MM.1S (cell line): ENCODE data around the gene FOXB2.

Experiments
- CTCF ChIP-seq: fragments of 300-600 bp; sonication (generic); IDR thresholded peaks from 2 replicates; pipeline ENCODE4 v1.5.1; 2016; ENCODE audit warnings: antibody characterized with exemption, low read length, mixed read lengths
- EZH2 ChIP-seq: fragments of 300-600 bp; sonication (generic); optimal IDR thresholded peaks from 2 replicates; pipeline ENCODE3; 2017; ENCODE audit warnings: low read depth, mild to moderate bottlenecking, antibody characterized with exemption, low read length, mixed read lengths
- EZH2phosphoT487 ChIP-seq: fragments of 300-600 bp; sonication (generic); IDR thresholded peaks from 2 replicates; pipeline ENCODE4 v1.6.1; 2018; ENCODE audit warnings: antibody characterized with exemption, low read length

- TF ChIP-seq CTCF (no peak), EZH2 (no peak), EZH2phosphoT487 (no peak)
These were observed 44.3 kb downstream of the FOXB2 start for GRCh38 chr9:77063645-77064285.
